WERI-Rb-1 (cell line): Measurements from ENCODE around the gene CD63.

Source experiments
- DNase-seq: peaks from one replicate; pipeline ENCODE4 v3.0.0-alpha.2; 2020
- H3K27ac ChIP-seq: fragments of 250-450 bp; sonication (Bioruptor Pico); 2 replicates; pipeline ENCODE4 v1.5.1; 2020; ENCODE audit warnings: mild to moderate bottlenecking, moderate library complexity
- H3K27me3 ChIP-seq: fragments of 250-450 bp; sonication (Bioruptor Pico); 2 replicates; pipeline ENCODE4 v1.5.1; 2021; ENCODE audit warnings: mild to moderate bottlenecking, low read depth, moderate library complexity; ENCODE audit not compliant: insufficient read depth, severe bottlenecking
- H3K36me3 ChIP-seq: fragments of 250-450 bp; sonication (Bioruptor Pico); 2 replicates; pipeline ENCODE4 v1.5.1; 2020; ENCODE audit warnings: mild to moderate bottlenecking, moderate library complexity
- H3K4me3 ChIP-seq: 2 replicates; pipeline ENCODE4 v1.5.1; 2011; ENCODE audit warnings: low read depth, mild to moderate bottlenecking, control low read depth, low read length
- H3K9me3 ChIP-seq: fragments of 250-450 bp; sonication (Bioruptor Pico); 2 replicates; pipeline ENCODE4 v1.5.1; 2021; ENCODE audit warnings: mild to moderate bottlenecking, moderate library complexity; ENCODE audit not compliant: severe bottlenecking
- TF ChIP-seq, protein P1 (sequence below): IDR thresholded peaks from 2 replicates; pipeline ENCODE4 v1.5.1; 2011; ENCODE audit warnings: low read depth, mild to moderate bottlenecking, control low read depth, inconsistent platforms, low read length

CD63 gene

GRCh38 chr12:55721601-55722213 is 7.1 kb downstream of the CD63 start:
- no peak overlapping the region; the same call in 1 of the 2 replicates for H3K27ac ChIP-seq
- H3K27me3 ChIP-seq = no peaks in the 10 kb centered on the region
- no peaks in the 10 kb centered on the region for H3K9me3 ChIP-seq
- peaks cover 45% of the 10 kb centered on the region for H3K36me3 ChIP-seq
- DNase-seq = no peak
- TF ChIP-seq, protein P1, sequence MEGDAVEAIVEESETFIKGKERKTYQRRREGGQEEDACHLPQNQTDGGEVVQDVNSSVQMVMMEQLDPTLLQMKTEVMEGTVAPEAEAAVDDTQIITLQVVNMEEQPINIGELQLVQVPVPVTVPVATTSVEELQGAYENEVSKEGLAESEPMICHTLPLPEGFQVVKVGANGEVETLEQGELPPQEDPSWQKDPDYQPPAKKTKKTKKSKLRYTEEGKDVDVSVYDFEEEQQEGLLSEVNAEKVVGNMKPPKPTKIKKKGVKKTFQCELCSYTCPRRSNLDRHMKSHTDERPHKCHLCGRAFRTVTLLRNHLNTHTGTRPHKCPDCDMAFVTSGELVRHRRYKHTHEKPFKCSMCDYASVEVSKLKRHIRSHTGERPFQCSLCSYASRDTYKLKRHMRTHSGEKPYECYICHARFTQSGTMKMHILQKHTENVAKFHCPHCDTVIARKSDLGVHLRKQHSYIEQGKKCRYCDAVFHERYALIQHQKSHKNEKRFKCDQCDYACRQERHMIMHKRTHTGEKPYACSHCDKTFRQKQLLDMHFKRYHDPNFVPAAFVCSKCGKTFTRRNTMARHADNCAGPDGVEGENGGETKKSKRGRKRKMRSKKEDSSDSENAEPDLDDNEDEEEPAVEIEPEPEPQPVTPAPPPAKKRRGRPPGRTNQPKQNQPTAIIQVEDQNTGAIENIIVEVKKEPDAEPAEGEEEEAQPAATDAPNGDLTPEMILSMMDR = no peak
- H3K4me3 ChIP-seq = no peak overlapping the region

DNA sequence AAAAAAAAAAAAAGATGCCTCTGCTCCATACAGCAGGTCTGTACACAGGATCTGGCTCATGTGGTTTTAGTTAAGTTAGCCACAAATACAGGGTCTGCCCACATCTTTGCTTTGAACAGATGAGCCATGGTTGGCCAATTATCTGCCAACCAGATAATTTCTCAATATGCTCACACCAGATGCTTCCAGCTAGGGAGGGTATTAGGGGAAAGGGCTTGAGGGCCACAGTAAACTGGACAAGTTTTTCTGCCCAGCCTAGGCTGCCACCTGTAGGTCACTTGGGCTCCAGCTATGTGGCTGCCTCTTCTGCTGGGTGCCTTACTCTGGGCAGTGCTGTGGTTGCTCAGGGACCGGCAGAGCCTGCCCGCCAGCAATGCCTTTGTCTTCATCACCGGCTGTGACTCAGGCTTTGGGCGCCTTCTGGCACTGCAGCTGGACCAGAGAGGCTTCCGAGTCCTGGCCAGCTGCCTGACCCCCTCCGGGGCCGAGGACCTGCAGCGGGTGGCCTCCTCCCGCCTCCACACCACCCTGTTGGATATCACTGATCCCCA is 7.8 kb downstream of the CD63 start:
- Histone ChIP-seq H3K9me3 (no peaks in the 10 kb centered on the region), H3K27ac (peak overlapping the region; percentile 81), H3K4me3 (no peak overlapping the region), H3K27me3 (no peaks in the 10 kb centered on the region), H3K36me3 (peaks cover 39% of the 10 kb centered on the region)
- TF ChIP-seq, protein P1 = peak; percentile 84
- peak; percentile 76 for DNase-seq

- TF ChIP-seq, protein P1 = no peak
- peak; percentile 75 for DNase-seq
- Histone ChIP-seq H3K9me3 (no peaks in the 10 kb centered on the region), H3K4me3 (no peak within 1 kb of the TSS), H3K27me3 (no peaks in the 10 kb centered on the region), H3K36me3 (peaks cover 31% of the 10 kb centered on the region), H3K27ac (peak within 1 kb of the TSS; percentile 81)
Observed at GRCh38 chr12:55720071-55720564, 8.7 kb downstream of the CD63 start, which contains the start of gene RDH5. RDH5 (plus strand) TSS chr12:55720393; CDS start chr12:55721185, 792 bp downstream.

DNA sequence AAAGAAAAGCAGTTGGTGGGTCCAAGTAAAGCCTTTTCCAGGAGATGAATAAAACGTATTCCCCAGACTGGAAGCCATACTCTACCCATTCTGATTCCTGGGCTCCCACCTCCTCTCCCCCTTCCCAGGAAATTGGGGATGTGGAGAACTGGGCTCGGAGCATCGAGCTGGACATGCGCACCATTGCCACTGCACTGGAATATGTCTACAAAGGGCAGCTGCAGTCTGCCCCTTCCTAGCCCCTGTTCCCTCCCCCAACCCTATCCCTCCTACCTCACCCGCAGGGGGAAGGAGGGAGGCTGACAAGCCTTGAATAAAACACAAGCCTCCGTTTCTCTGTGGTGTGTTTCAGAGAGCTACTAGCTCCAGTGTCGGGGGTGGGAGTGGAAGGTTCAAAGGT is 9.4 kb downstream of the CD63 start:
- peak overlapping the region; percentile 81 for H3K27ac ChIP-seq
- TF ChIP-seq, protein P1 = no peak

GRCh38 chr12:55718624-55719275 is 10.1 kb downstream of the CD63 start:
- H3K27ac ChIP-seq = peak overlapping the region; percentile 81

More for the DNA sequence above, 9.4 kb downstream of the CD63 start:
- H3K36me3 ChIP-seq = peaks cover 23% of the 10 kb centered on the region
- H3K9me3 ChIP-seq = no peaks in the 10 kb centered on the region
- no peak overlapping the region for H3K4me3 ChIP-seq
- H3K27me3 ChIP-seq = no peaks in the 10 kb centered on the region
- no peak for DNase-seq

More at GRCh38 chr12:55718624-55719275, 10.1 kb downstream of the CD63 start:
- TF ChIP-seq, protein P1 = no peak
- Histone ChIP-seq H3K9me3 (no peaks in the 10 kb centered on the region), H3K4me3 (peak overlapping the region; percentile 5; the same call in 1 of the 2 replicates), H3K36me3 (peaks cover 17% of the 10 kb centered on the region), H3K27me3 (no peaks in the 10 kb centered on the region)
- no peak for DNase-seq
